Neutrophil (primary cell): Measurements from ENCODE around the gene PLCB3.
A peak's percentile ranks its signal among the peaks of the same experiment; 100 is the strongest.
"Not testable (repeated sequence)": the region's sequence is repeated elsewhere in the genome, so short reads cannot be mapped to it uniquely, and the experiment has no call there.

Experiments used
- H3K27ac ChIP-seq: fragments of 200-600 bp; sonication (generic); 2 replicates; pipeline ENCODE4 v1.5.1; 2016; ENCODE audit warnings: mild to moderate bottlenecking, moderate library complexity
- H3K27me3 ChIP-seq: fragments of 200-600 bp; sonication (generic); 2 replicates; pipeline ENCODE4 v1.6.0; 2016; ENCODE audit warnings: mild to moderate bottlenecking
- H3K36me3 ChIP-seq: fragments of 200-600 bp; sonication (generic); 2 replicates; pipeline ENCODE4 v1.5.1; 2017
- H3K4me1 ChIP-seq, 2 experiments: fragments of 200-600 bp in 1 of 2; sonication (generic) in 1 of 2; 1 replicate in 1 of 2; 2 replicates in 1 of 2; pipeline versions ENCODE4 v1.5.1 to v1.6.1; 2013 to 2016; ENCODE audit warnings: low read depth in 1 of 2, low read length in 1 of 2, mild to moderate bottlenecking in 1 of 2, moderate library complexity in 1 of 2; ENCODE audit not compliant: control insufficient read depth in 1 of 2, insufficient read depth in 1 of 2
- H3K4me3 ChIP-seq, 2 experiments: fragments of 200-600 bp in 1 of 2; sonication (generic) in 1 of 2; 1 replicate in 1 of 2; 2 replicates in 1 of 2; pipeline ENCODE4 v1.5.1; 2013 to 2016; ENCODE audit warnings: low read depth in 1 of 2, low read length in 1 of 2, mild to moderate bottlenecking in 1 of 2, moderate library complexity in 1 of 2
- H3K9me3 ChIP-seq: fragments of 200-600 bp; sonication (generic); 2 replicates; pipeline ENCODE4 v1.5.1; 2016
- TF ChIP-seq, protein P1 (sequence below): fragments of 200-600 bp; sonication (generic); IDR thresholded peaks from 2 replicates; pipeline ENCODE4 v1.5.1; 2016; ENCODE audit warnings: antibody characterized with exemption

The PLCB3 gene

DNA sequence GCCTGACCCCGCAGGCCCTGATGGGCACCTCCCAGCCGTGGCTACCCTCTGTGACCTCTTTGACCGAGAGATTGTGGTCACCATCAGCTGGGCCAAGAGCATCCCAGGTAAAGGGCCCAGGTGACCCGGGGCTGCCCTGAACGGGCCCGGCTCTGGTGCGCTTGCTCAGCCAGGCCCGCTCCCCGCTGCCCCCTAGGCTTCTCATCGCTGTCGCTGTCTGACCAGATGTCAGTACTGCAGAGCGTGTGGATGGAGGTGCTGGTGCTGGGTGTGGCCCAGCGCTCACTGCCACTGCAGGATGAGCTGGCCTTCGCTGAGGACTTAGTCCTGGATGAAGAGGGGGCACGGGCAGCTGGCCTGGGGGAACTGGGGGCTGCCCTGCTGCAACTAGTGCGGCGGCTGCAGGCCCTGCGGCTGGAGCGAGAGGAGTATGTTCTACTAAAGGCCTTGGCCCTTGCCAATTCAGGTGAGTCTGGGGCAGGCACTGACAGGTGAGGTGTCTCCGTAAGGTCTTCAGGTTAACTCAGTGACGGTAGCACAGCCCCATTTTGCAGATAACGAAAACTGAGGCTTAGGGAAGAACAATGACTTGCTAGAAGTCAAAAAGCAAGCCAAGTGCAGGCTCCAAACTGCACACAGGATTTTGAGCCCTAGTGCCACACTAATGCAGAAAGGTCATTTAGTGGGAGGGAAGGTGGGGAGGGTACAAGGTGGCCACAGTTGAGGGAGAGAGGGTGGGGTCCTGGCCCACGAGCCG, 63.7 kb downstream of the PLCB3 start:
- H3K27ac ChIP-seq: peak overlapping the region; percentile 96
- H3K4me1 ChIP-seq: peaks cover 23 to 31% of the 10 kb centered on the region in 2 experiments
- H3K36me3 ChIP-seq: peaks cover 46% of the 10 kb centered on the region
- H3K4me3 ChIP-seq: no peak overlapping the region
- no peaks in the 10 kb centered on the region for H3K9me3 ChIP-seq
- H3K27me3 ChIP-seq: no peaks in the 10 kb centered on the region
- TF ChIP-seq, protein P1, sequence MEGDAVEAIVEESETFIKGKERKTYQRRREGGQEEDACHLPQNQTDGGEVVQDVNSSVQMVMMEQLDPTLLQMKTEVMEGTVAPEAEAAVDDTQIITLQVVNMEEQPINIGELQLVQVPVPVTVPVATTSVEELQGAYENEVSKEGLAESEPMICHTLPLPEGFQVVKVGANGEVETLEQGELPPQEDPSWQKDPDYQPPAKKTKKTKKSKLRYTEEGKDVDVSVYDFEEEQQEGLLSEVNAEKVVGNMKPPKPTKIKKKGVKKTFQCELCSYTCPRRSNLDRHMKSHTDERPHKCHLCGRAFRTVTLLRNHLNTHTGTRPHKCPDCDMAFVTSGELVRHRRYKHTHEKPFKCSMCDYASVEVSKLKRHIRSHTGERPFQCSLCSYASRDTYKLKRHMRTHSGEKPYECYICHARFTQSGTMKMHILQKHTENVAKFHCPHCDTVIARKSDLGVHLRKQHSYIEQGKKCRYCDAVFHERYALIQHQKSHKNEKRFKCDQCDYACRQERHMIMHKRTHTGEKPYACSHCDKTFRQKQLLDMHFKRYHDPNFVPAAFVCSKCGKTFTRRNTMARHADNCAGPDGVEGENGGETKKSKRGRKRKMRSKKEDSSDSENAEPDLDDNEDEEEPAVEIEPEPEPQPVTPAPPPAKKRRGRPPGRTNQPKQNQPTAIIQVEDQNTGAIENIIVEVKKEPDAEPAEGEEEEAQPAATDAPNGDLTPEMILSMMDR: no peak

DNA sequence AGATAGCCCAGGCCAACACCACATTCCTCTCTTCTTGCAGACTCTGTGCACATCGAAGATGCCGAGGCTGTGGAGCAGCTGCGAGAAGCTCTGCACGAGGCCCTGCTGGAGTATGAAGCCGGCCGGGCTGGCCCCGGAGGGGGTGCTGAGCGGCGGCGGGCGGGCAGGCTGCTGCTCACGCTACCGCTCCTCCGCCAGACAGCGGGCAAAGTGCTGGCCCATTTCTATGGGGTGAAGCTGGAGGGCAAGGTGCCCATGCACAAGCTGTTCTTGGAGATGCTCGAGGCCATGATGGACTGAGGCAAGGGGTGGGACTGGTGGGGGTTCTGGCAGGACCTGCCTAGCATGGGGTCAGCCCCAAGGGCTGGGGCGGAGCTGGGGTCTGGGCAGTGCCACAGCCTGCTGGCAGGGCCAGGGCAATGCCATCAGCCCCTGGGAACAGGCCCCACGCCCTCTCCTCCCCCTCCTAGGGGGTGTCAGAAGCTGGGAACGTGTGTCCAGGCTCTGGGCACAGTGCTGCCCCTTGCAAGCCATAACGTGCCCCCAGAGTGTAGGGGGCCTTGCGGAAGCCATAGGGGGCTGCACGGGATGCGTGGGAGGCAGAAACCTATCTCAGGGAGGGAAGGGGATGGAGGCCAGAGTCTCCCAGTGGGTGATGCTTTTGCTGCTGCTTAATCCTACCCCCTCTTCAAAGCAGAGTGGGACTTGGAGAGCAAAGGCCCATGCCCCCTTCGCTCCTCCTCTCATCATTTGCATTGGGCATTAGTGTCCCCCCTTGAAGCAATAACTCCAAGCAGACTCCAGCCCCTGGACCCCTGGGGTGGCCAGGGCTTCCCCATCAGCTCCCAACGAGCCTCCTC, 64.6 kb downstream of the PLCB3 start:
- H3K36me3 ChIP-seq: peaks cover 47% of the 10 kb centered on the region
- peak overlapping the region in 1 of 2 experiments; percentile 81 for H3K4me3 ChIP-seq
- peak overlapping the region; percentile 96 for H3K27ac ChIP-seq
- peaks cover 26 to 31% of the 10 kb centered on the region in 2 experiments for H3K4me1 ChIP-seq
- not testable (repeated sequence) for H3K27me3 ChIP-seq, H3K9me3 ChIP-seq

DNA sequence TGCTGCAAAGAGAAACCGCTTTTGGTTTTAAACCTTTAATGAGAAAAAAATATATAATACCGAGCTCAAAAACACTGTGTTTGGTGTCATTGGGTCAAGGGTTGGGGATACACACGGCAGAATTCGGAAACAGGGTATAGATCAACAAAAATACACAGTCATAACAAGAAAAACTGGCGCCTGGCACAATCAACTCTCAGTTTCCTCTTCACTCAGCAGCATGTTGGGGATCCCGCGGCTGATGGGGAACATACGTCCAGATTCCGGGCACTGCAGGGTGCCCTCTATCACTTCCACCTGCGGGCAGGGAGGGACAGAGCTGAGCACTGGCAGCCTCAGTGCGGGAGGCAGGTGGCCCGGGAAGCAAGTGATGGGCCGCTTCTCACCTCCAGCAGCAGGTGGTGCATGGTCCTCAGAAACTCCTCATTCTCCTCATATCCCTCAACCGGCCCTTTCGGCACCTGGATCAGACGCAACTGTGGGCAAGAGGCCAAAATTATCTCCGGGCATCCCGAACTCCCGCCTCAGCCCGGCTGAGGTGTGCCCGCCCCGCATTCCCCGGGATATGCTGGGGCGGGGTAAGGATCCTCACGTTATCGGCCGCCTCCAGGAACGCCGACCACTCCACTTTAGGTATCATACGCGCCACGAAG, 65.5 kb downstream of the PLCB3 start:
- TF ChIP-seq, protein P1: no peak
- Histone ChIP-seq H3K9me3 (no peaks in the 10 kb centered on the region), H3K4me1 (peaks cover 26 to 31% of the 10 kb centered on the region in 2 experiments), H3K27ac (peak overlapping the region; percentile 96), H3K36me3 (peaks cover 53% of the 10 kb centered on the region), H3K4me3 (peak overlapping the region; percentile 75 to 81), H3K27me3 (no peaks in the 10 kb centered on the region)

DNA sequence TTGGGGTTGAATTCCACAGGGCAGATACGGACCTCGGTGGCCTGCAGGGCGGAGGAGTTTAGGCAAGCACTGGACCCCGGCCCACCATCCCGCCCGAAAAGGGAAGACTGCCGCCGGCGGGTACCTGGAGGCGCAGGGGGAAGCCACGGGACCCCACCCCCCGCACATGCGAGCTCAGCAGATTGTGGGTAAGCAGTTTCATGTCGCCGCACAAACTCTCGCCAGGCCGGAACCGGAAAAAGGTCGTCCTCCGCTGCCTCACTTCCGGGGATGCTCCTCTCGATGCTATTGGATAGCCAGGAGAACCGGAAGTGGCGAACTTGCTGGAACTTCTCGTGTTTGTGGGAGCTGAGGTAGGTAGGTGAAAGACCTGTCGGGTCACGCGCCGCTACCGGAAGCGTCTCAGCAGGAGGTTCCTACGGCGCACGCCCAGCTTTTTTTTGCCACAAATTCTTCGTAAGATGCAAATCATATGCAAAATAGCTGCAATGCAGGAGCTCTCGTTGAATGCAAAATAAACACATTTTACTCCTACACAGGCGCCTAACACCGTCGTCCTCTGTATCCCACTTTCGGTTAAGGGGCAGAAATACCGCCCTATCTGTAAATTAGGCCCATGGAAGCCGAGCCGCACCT, 66.1 kb downstream of the PLCB3 start, which contains the start of gene TRMT112:
Gene TRMT112 (minus strand): TSS at position 235 of the 636 bp plus-strand sequence. CDS start 33 bp downstream, at position 202.
- peaks cover 55% of the 10 kb centered on the region for H3K36me3 ChIP-seq
- peak within 1 kb of the TSS; percentile 75 to 81 for H3K4me3 ChIP-seq

DNA sequence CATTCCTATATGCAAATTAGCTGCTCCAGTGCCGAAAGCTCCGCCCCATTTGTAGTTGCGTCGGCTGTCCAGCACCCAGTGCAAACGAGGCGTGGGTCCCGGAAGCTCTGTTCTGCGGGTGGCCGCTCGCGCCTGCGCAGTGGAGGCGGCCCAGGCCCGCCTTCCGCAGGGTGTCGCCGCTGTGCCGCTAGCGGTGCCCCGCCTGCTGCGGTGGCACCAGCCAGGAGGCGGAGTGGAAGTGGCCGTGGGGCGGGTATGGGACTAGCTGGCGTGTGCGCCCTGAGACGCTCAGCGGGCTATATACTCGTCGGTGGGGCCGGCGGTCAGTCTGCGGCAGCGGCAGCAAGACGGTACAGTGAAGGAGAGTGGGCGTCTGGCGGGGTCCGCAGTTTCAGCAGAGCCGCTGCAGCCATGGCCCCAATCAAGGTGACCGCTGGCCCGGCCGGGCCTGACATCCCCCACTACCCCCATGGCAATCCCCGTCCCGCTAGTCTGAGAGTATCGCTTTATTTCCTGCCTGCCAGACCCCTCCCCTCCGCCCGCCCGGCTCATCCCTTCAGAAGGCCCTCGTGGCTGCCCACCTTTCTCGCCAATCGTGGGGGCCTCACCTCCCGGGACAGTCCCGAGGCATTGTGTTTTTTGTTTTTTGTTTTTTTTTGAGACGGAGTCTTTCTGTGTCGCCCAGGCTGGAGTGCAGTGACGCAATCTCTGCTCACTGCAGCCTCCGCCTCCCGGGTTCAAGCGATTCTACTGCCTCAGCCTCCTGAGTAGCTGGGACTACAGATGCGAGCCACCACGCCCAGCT, 66.8 kb downstream of the PLCB3 start, which contains the start of gene PRDX5:
Gene PRDX5 (plus strand): TSS at position 161 of the 805 bp plus-strand sequence. CDS start 95 bp downstream, at position 256.
- peaks cover 60% of the 10 kb centered on the region for H3K36me3 ChIP-seq
- peaks cover 25 to 31% of the 10 kb centered on the region in 2 experiments for H3K4me1 ChIP-seq
- peak within 1 kb of the TSS; percentile 96 for H3K27ac ChIP-seq
- no peaks in the 10 kb centered on the region for H3K9me3 ChIP-seq
- peak within 1 kb of the TSS; percentile 75 to 81 for H3K4me3 ChIP-seq
- H3K27me3 ChIP-seq: no peaks in the 10 kb centered on the region
- TF ChIP-seq, protein P1: peak; percentile 90

More for the DNA sequence above, 66.1 kb downstream of the PLCB3 start, which contains the start of gene TRMT112:
- Histone ChIP-seq H3K9me3 (no peaks in the 10 kb centered on the region), H3K27me3 (no peaks in the 10 kb centered on the region), H3K27ac (peak within 1 kb of the TSS; percentile 96), H3K4me1 (peaks cover 26 to 31% of the 10 kb centered on the region in 2 experiments)
- TF ChIP-seq, protein P1: no peak
